GM19467 (cell line): ENCODE measurements around the gene IPPK.

Experiments
- ATAC-seq: cut with Tn5 transposase; IDR thresholded peaks from one replicate; pipeline ENCODE4 v1.9.1; 2021; ENCODE audit warnings: mild to moderate bottlenecking, moderate library complexity; ENCODE audit not compliant: unreplicated experiment

IPPK gene

GRCh38 chr9:92658176-92658575 is 11.8 kb downstream of the IPPK start:
- ATAC-seq = no peak

- no peak for ATAC-seq
These were observed 12.4 kb downstream of the IPPK start for GRCh38 chr9:92657296-92658094.

- ATAC-seq = no peak
These were observed 13.4 kb downstream of the IPPK start for GRCh38 chr9:92656537-92656925.

- no peak for ATAC-seq
These were observed 13.9 kb downstream of the IPPK start for GRCh38 chr9:92655896-92656536.

- no peak for ATAC-seq
These were observed 14.6 kb downstream of the IPPK start for GRCh38 chr9:92655366-92655765.

GRCh38 chr9:92654481-92655301 is 15.2 kb downstream of the IPPK start:
- ATAC-seq = no peak

GRCh38 chr9:92652461-92652860 is 17.5 kb downstream of the IPPK start:
- ATAC-seq = no peak

- no peak for ATAC-seq
These were observed 18.9 kb downstream of the IPPK start for GRCh38 chr9:92650839-92651621.

GRCh38 chr9:92650296-92650695 is 19.6 kb downstream of the IPPK start:
- no peak for ATAC-seq

- no peak for ATAC-seq
These were observed 20.9 kb downstream of the IPPK start for GRCh38 chr9:92649007-92649406.

- ATAC-seq = no peak
These were observed 21.4 kb downstream of the IPPK start for GRCh38 chr9:92648474-92648971.

- ATAC-seq = no peak
These were observed 22.1 kb downstream of the IPPK start for GRCh38 chr9:92647671-92648473.

- ATAC-seq = no peak
These were observed 24.9 kb downstream of the IPPK start for GRCh38 chr9:92645041-92645440.

GRCh38 chr9:92644278-92644677 is 25.7 kb downstream of the IPPK start:
- no peak for ATAC-seq

GRCh38 chr9:92642564-92642963 is 27.4 kb downstream of the IPPK start:
- ATAC-seq = no peak

GRCh38 chr9:92642041-92642451 is 27.9 kb downstream of the IPPK start:
- no peak for ATAC-seq

- no peak for ATAC-seq
These were observed 28.7 kb downstream of the IPPK start for GRCh38 chr9:92641092-92641809.

GRCh38 chr9:92640398-92641091 is 29.4 kb downstream of the IPPK start:
- no peak for ATAC-seq
